Neuronal stem cell (in vitro differentiated cells): ENCODE results near the gene DSC3.

Source experiments
- DNase-seq: peaks from one replicate; pipeline ENCODE4 v3.0.0-alpha.2; 2013; ENCODE audit warnings: low spot score
- H2AFZ ChIP-seq: one replicate; pipeline ENCODE4 v1.6.1; 2013; ENCODE audit warnings: mild to moderate bottlenecking, low read length, inconsistent platforms
- H2AK5ac ChIP-seq: 2 replicates; pipeline ENCODE4 v1.6.1; 2013; ENCODE audit warnings: low read depth, mild to moderate bottlenecking, inconsistent platforms, low read length, moderate library complexity, mixed read lengths
- H2BK120ac ChIP-seq: 2 replicates; pipeline ENCODE4 v1.6.1; 2013; ENCODE audit warnings: low read depth, mild to moderate bottlenecking, inconsistent platforms, low read length, moderate library complexity, mixed read lengths
- H2BK12ac ChIP-seq: one replicate; pipeline ENCODE4 v1.6.1; 2013; ENCODE audit warnings: low read length, inconsistent platforms
- H2BK15ac ChIP-seq: 2 replicates; pipeline ENCODE4 v1.6.1; 2013; ENCODE audit warnings: mild to moderate bottlenecking, low read length, inconsistent platforms, mixed read lengths
- H2BK5ac ChIP-seq: one replicate; pipeline ENCODE4 v1.6.1; 2013; ENCODE audit warnings: inconsistent platforms, mild to moderate bottlenecking, low read length, moderate library complexity
- H3K14ac ChIP-seq: one replicate; pipeline ENCODE4 v1.6.1; 2013; ENCODE audit warnings: low read length, inconsistent platforms
- H3K18ac ChIP-seq: 2 replicates; pipeline ENCODE4 v1.6.1; 2013; ENCODE audit warnings: low read length, inconsistent platforms
- H3K23ac ChIP-seq: 2 replicates; pipeline ENCODE4 v1.6.1; 2013; ENCODE audit warnings: low read depth, mild to moderate bottlenecking, mixed read lengths, low read length, inconsistent platforms; ENCODE audit not compliant: poor library complexity
- H3K27ac ChIP-seq: replicated peaks from 3 replicates; pipeline ENCODE4 v1.5.1; 2013; ENCODE audit warnings: low read length, inconsistent platforms
- H3K27me3 ChIP-seq, 3 experiments: 2 replicates each; pipeline ENCODE4 v1.6.1; 2013; ENCODE audit warnings: low read length in 3 of 3, mild to moderate bottlenecking in 2 of 3, inconsistent platforms in 1 of 3, low read depth in 1 of 3, mixed read lengths in 1 of 3, moderate library complexity in 1 of 3; ENCODE audit not compliant: control insufficient read depth in 3 of 3, insufficient read depth in 3 of 3
- H3K36me3 ChIP-seq, 2 donors: replicated peaks in 1 of 2; 2 replicates each; pipeline ENCODE4 v1.6.1; 2013; ENCODE audit warnings: low read length in 2 of 2; ENCODE audit not compliant: control insufficient read depth in 2 of 2, insufficient read depth in 2 of 2
- H3K4ac ChIP-seq: 2 replicates; pipeline ENCODE4 v1.6.1; 2013; ENCODE audit warnings: inconsistent platforms, mild to moderate bottlenecking, low read length, moderate library complexity
- H3K4me1 ChIP-seq, 2 donors: 1 replicate in 1 of 2; 2 replicates in 1 of 2; pipeline ENCODE4 v1.6.1; 2013; ENCODE audit warnings: low read length in 2 of 2, low read depth in 1 of 2; ENCODE audit not compliant: control insufficient read depth in 2 of 2, insufficient read depth in 1 of 2
- H3K4me2 ChIP-seq: one replicate; pipeline ENCODE4 v1.6.1; 2013; ENCODE audit warnings: mild to moderate bottlenecking, low read length, inconsistent platforms; ENCODE audit not compliant: insufficient read depth, poor library complexity, severe bottlenecking
- H3K4me3 ChIP-seq, 2 donors: 2 replicates each; pipeline ENCODE4 v1.5.1; 2013; ENCODE audit warnings: low read length in 2 of 2, mild to moderate bottlenecking in 2 of 2, inconsistent platforms in 1 of 2, moderate library complexity in 1 of 2
- H3K79me1 ChIP-seq: one replicate; pipeline ENCODE4 v1.6.1; 2013; ENCODE audit warnings: low read depth, mild to moderate bottlenecking, inconsistent platforms, low read length, moderate library complexity
- H3K9ac ChIP-seq: one replicate; pipeline ENCODE4 v1.6.1; 2013; ENCODE audit warnings: mild to moderate bottlenecking, low read depth, low read length, inconsistent platforms; ENCODE audit not compliant: poor library complexity
- H3K9me3 ChIP-seq, 2 donors: replicated peaks in 1 of 2; 2 replicates each; pipeline versions ENCODE3 to v1.6.1; 2013; ENCODE audit warnings: low read length in 2 of 2, mild to moderate bottlenecking in 2 of 2, inconsistent platforms in 1 of 2, low read depth in 1 of 2, mixed read lengths in 1 of 2, moderate library complexity in 1 of 2; ENCODE audit not compliant: control insufficient read depth in 2 of 2, insufficient read depth in 1 of 2
- H4K8ac ChIP-seq: one replicate; pipeline ENCODE4 v1.6.1; 2013; ENCODE audit warnings: low read depth, mild to moderate bottlenecking, inconsistent platforms, low read length, moderate library complexity
- H4K91ac ChIP-seq: one replicate; pipeline ENCODE4 v1.6.1; 2013; ENCODE audit warnings: low read length, low read depth, mild to moderate bottlenecking, inconsistent platforms; ENCODE audit not compliant: poor library complexity
- WGBS, 2 donors: extraction: QIAGEN DNeasy Blood & Tissue Kit; methylation state at CpG; one replicate each; pipeline ENCODE4 v1.1.7; 2013; ENCODE audit warnings: missing lambda C conversion rate in 2 of 2, mixed read lengths in 1 of 2; ENCODE audit not compliant: insufficient read length in 2 of 2, insufficient replicate concordance in 1 of 2; ENCODE audit errors: extremely low coverage in 2 of 2; 5-methylcytosine and 5-hydroxymethylcytosine counted together

DSC3 gene

GRCh38 chr18:30991397-30991796 lies 51.1 kb downstream of the DSC3 start:
- DNase-seq, result no peak
- no peak overlapping the region for H3K14ac ChIP-seq
- WGBS, 2 donors, result no CpG with 5 or more reads among the region's 5 CpGs

DNA sequence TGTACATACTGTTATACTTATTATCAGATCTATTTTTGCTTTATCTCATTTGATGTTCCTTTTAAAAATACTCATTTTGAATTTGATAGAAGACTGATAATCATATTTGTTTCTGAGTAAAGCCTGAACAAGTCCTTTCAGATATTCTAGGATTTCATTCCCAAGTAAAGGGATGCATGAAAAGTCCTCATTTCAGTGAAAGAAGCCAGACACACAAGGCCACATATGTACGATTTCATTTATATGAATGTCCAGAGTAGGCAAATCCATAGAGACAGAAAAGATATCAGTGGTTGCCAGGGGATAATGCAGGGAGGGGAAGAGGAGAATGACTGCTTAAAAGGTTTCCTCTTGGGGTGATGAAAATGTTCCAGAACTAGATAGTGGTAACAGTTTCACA lies 53.4 kb downstream of the DSC3 start:
- Histone ChIP-seq H3K36me3 (no peaks in the 10 kb centered on the region), H2BK120ac (no peak overlapping the region), H3K23ac (no peak overlapping the region), H3K14ac (no peak overlapping the region), H3K4me2 (no peak overlapping the region), H3K18ac (no peak overlapping the region), H4K91ac (no peak overlapping the region), H2BK5ac (no peak overlapping the region), H2AK5ac (no peak overlapping the region), H3K27ac (no peak overlapping the region), H3K4me1 (no peaks in the 10 kb centered on the region), H3K4ac (no peak overlapping the region), H2BK12ac (no peak overlapping the region), H3K9ac (no peak overlapping the region), H2BK15ac (no peak overlapping the region), H3K9me3 (no peaks in the 10 kb centered on the region), H3K4me3 (no peak overlapping the region), H3K79me1 (no peaks in the 10 kb centered on the region), H4K8ac (no peak overlapping the region), H3K27me3 (peaks cover 0 to 2% (median 2%) of the 10 kb centered on the region in 3 experiments), H2AFZ (no peak overlapping the region)
- DNase-seq, result no peak
- no CpG with 5 or more reads among the region's 1 CpG for WGBS, 2 donors

More at GRCh38 chr18:30991397-30991796, 51.1 kb downstream of the DSC3 start:
- Histone ChIP-seq H2AK5ac (no peak overlapping the region), H2BK12ac (no peak overlapping the region), H3K9me3 (no peaks in the 10 kb centered on the region), H4K8ac (no peak overlapping the region), H3K36me3 (no peaks in the 10 kb centered on the region), H2AFZ (no peak overlapping the region), H3K27ac (no peak overlapping the region), H3K4ac (no peak overlapping the region), H2BK5ac (no peak overlapping the region), H3K9ac (no peak overlapping the region), H3K4me3 (no peak overlapping the region), H3K4me2 (no peak overlapping the region), H3K18ac (no peak overlapping the region), H3K4me1 (no peaks in the 10 kb centered on the region), H2BK15ac (no peak overlapping the region), H3K79me1 (no peaks in the 10 kb centered on the region), H2BK120ac (no peak overlapping the region), H3K27me3 (peaks cover 0 to 2% (median 0%) of the 10 kb centered on the region in 3 experiments), H4K91ac (no peak overlapping the region), H3K23ac (no peak overlapping the region)

GRCh38 chr18:30988440-30988839 lies 54.1 kb downstream of the DSC3 start:
- Histone ChIP-seq H3K18ac (no peak overlapping the region), H3K27me3 (peaks cover 0 to 2% (median 2%) of the 10 kb centered on the region in 3 experiments), H2BK12ac (no peak overlapping the region), H3K27ac (no peak overlapping the region), H3K36me3 (no peaks in the 10 kb centered on the region), H2BK5ac (no peak overlapping the region), H3K4ac (no peak overlapping the region), H3K23ac (no peak overlapping the region), H3K9me3 (no peaks in the 10 kb centered on the region), H3K9ac (no peak overlapping the region), H3K14ac (no peak overlapping the region), H2AK5ac (no peak overlapping the region), H2BK15ac (no peak overlapping the region), H3K4me1 (no peaks in the 10 kb centered on the region), H4K8ac (no peak overlapping the region), H2BK120ac (no peak overlapping the region), H3K79me1 (no peaks in the 10 kb centered on the region), H3K4me2 (no peak overlapping the region), H2AFZ (no peak overlapping the region), H4K91ac (no peak overlapping the region), H3K4me3 (no peak overlapping the region)
- WGBS, 2 donors, result no CpG with 5 or more reads among the region's 4 CpGs
- DNase-seq, result no peak

DNA sequence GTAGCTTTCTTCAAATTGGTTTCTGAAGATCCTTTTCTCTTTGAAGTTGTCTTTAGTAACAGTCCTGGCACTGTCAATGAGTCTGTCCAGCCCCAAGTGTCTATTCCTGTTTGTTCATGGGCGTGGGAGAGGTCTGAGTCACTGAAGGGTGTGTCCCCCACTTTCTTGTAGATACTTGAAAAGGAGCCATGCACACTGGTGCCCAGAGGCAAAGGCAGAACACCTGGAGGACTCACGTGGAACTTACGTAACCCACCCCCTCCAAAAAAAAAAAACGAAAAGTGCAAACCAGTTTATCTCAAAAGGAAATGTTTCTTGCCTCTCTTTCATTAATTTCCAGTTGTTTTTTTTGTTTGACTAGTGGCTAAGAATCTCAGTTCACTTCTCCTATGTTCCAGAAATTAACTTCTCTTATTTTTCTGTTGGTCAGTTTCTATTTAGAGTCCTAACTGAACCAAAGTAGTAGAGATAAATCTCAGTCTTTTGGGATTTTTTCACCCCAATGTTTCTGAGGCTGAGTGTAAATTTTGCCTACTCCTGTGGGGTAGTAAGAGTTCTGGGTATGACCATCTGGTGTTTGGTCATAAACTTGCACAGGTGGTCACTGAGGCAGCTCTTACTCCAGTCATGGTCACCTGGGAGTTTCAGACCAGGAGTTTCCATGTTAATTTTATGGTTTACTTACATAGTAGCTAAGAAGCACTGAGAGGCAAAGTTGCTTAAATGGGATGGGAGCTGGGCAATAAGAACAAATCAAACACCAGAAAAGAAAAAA lies 54.9 kb downstream of the DSC3 start:
- Histone ChIP-seq H3K4me2 (no peak overlapping the region), H3K23ac (no peak overlapping the region), H2AFZ (no peak overlapping the region), H2BK15ac (no peak overlapping the region), H2BK120ac (no peak overlapping the region), H4K8ac (no peak overlapping the region), H3K27ac (no peak overlapping the region), H3K36me3 (no peaks in the 10 kb centered on the region), H2BK5ac (no peak overlapping the region), H3K4me1 (no peaks in the 10 kb centered on the region), H3K4ac (no peak overlapping the region), H3K9me3 (no peaks in the 10 kb centered on the region), H3K14ac (no peak overlapping the region), H3K27me3 (peaks cover 0 to 2% (median 2%) of the 10 kb centered on the region in 3 experiments), H2BK12ac (no peak overlapping the region), H3K9ac (no peak overlapping the region), H3K79me1 (no peaks in the 10 kb centered on the region), H4K91ac (no peak overlapping the region), H3K4me3 (no peak overlapping the region), H3K18ac (no peak overlapping the region), H2AK5ac (no peak overlapping the region)
- DNase-seq, result no peak
- WGBS, 2 donors, result no CpG with 5 or more reads among the region's 4 CpGs
